ENCODE data around the gene IFIT1.

IFIT1 gene

DNA sequence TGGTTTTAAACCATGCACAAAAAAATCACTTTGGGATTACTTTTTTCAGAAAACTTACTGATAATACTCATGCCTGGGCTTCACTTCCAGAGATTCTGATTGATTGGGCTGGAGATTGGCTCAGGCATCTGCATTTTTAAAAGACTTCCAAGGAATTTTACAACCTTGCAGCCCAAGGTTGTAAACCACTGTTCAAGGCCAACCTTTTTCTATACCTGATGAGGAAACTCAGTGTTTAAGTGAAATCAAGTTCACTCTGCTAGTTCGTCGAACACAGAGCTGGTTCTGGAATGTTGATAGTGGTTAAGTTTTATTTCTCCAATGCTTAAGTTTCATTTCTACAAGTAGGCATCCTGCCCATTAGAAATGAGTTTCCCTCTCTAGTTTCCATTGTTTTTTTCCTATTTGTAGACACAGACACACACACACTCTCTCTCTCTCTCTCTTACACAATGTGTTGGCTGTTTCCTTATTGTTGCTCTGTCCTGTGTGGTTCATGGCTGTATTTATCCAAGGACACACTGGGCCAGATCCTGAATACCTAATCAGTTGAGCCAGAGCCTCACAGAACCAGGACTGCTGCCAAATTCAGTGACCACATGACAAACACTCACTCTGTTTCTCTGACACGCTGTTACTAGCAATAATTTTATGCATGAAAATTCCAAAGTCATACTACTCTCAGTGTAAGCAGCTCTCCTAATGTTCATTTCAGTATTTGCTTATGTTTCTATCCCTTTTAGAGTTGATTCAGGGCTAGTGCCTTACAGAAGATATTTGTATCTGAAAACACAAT lies 18.3 kb upstream of the IFIT1 start:
- peaks cover 2% of the 10 kb centered on the region for H3K27me3 ChIP-seq (ENCODE audit: insufficient read depth, poor library complexity, severe bottlenecking)
- no peak overlapping the region for H3K4me3 ChIP-seq (replicated peaks; ENCODE audit: insufficient read depth, low read length)
- TF ChIP-seq GABPA (IDR thresholded peaks at IDR 0.05; ENCODE audit: low read depth) (no peak), REST (IDR thresholded peaks at IDR 0.05; ENCODE audit: insufficient replicate concordance, low read depth) (no peak), SPI1 (IDR thresholded peaks at IDR 0.05; ENCODE audit: borderline replicate concordance, low read depth) (no peak), CTCF (IDR thresholded peaks at IDR 0.05; ENCODE audit: insufficient read depth, low read length) (no peak), POLR2AphosphoS5 (IDR thresholded peaks at IDR 0.05; ENCODE audit: low read depth) (no peak)
- H3K27ac ChIP-seq (replicated peaks) = no peak overlapping the region
- no peak for DNase-seq (ENCODE audit: low read depth in 1 of 2, low spot score in 1 of 2)

DNA sequence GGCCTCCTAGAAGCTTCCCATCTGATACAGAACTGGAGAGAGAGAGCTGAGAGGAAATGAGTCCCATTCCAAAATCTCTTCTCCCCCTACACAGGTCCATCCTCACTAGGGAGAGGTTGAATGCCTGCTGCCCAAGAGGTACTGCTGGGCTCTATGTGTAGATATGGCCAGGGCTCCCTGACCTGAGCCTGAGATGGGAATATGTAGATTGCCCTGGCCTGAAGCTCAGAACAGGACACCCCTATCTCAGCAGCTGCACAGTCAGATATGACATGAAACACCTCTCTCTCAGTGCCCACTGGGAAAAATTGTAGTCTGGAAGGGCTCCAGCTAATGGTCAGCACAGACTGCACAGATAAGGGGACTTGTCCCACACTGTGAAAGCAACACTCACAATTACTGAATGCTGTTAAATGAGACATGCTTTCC lies 17.7 kb upstream of the IFIT1 start:
- H3K27ac ChIP-seq (replicated peaks) = no peak overlapping the region
- no peak for DNase-seq (ENCODE audit: low read depth in 1 of 2, low spot score in 1 of 2)
- TF ChIP-seq REST (IDR thresholded peaks at IDR 0.05; ENCODE audit: insufficient replicate concordance, low read depth) (no peak), GABPA (IDR thresholded peaks at IDR 0.05; ENCODE audit: low read depth) (no peak), SPI1 (IDR thresholded peaks at IDR 0.05; ENCODE audit: borderline replicate concordance, low read depth) (no peak), POLR2AphosphoS5 (IDR thresholded peaks at IDR 0.05; ENCODE audit: low read depth) (no peak), CTCF (IDR thresholded peaks at IDR 0.05; ENCODE audit: insufficient read depth, low read length) (no peak)
- H3K4me3 ChIP-seq (replicated peaks; ENCODE audit: insufficient read depth, low read length) = no peak overlapping the region
- peaks cover 2% of the 10 kb centered on the region for H3K27me3 ChIP-seq (ENCODE audit: insufficient read depth, poor library complexity, severe bottlenecking)

- Histone ChIP-seq H3K27ac (replicated peaks) (no peak within 1 kb of the TSS), H3K27me3 (ENCODE audit: insufficient read depth, poor library complexity, severe bottlenecking) (peaks cover 2% of the 10 kb centered on the region), H3K4me3 (replicated peaks; ENCODE audit: insufficient read depth, low read length) (no peak within 1 kb of the TSS)
- no peak for DNase-seq (ENCODE audit: low read depth in 1 of 2, low spot score in 1 of 2)
- TF ChIP-seq REST (IDR thresholded peaks at IDR 0.05; ENCODE audit: insufficient replicate concordance, low read depth) = peak; percentile 71
- no peak for TF ChIP-seq SPI1 (IDR thresholded peaks at IDR 0.05; ENCODE audit: borderline replicate concordance, low read depth)
Measured at GRCh38 chr10:89377705-89378637, 14.5 kb upstream of the IFIT1 start, which contains the start of gene IFIT1B. IFIT1B (plus strand) TSS chr10:89378056; CDS start chr10:89378136, 80 bp downstream.
